Uterus (tissue), 2 donors: ENCODE measurements around the gene TRUB1.

Source experiments
- POLR2A ChIP-seq, 2 donors: fragments of 450-650 bp; IDR thresholded peaks; one replicate each; pipeline ENCODE4 v1.6.1; 2016; ENCODE audit warnings: antibody characterized with exemption in 2 of 2, mild to moderate bottlenecking in 1 of 2, moderate library complexity in 1 of 2
- TF ChIP-seq, protein P1 (sequence below), 4 experiments: fragments of 200-600 bp in 2 of 4; fragments of 450-650 bp in 2 of 4; sonication (generic) in 2 of 4; IDR thresholded peaks; one replicate each; pipeline ENCODE4 v1.5.1; 2016 to 2019; ENCODE audit warnings: antibody characterized with exemption in 4 of 4, mild to moderate bottlenecking in 2 of 4, moderate library complexity in 1 of 4

DNA sequence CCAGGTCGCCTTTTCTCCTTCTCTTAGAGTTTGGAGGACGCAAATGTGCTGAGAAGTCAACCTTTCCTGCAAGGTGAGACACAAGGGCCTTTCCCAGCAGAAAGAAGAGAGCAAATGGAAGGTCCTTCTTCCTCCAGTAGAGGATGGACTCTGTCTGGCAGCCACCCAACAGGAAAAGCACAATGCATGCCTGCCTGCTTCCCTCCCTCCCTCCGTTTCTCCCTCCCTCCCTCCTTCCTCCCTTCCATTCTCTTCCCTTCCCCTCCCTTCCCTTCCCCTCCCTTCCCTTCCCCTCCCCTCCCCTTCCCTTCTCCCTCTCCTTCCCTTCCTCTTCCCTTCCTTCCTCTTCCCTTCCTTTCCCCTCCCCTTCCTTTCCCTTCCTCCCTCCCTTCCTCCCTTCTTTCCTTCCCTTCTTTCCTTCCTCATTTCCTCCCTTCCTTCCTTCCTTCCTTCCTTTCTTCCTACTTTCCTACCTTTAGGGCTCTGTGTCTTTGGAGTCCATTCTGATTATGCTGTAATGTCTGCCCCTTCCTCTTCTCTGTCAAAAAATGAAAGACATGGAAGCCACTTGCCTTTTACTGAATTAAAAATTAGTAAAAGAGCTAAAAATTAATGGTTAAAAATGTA, 66.4 kb downstream of the TRUB1 start:
- TF ChIP-seq, protein P1, sequence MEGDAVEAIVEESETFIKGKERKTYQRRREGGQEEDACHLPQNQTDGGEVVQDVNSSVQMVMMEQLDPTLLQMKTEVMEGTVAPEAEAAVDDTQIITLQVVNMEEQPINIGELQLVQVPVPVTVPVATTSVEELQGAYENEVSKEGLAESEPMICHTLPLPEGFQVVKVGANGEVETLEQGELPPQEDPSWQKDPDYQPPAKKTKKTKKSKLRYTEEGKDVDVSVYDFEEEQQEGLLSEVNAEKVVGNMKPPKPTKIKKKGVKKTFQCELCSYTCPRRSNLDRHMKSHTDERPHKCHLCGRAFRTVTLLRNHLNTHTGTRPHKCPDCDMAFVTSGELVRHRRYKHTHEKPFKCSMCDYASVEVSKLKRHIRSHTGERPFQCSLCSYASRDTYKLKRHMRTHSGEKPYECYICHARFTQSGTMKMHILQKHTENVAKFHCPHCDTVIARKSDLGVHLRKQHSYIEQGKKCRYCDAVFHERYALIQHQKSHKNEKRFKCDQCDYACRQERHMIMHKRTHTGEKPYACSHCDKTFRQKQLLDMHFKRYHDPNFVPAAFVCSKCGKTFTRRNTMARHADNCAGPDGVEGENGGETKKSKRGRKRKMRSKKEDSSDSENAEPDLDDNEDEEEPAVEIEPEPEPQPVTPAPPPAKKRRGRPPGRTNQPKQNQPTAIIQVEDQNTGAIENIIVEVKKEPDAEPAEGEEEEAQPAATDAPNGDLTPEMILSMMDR (IDR thresholded peaks at IDR 0.05) = no peak
- no peak for TF ChIP-seq POLR2A (IDR thresholded peaks at IDR 0.05)
